HG03558 (cell line): ENCODE measurements around the gene TERB2.
"Not testable (repeated sequence)": the region's sequence is repeated elsewhere in the genome, so short reads cannot be mapped to it uniquely, and the experiment has no call there.

Experiments
- ATAC-seq: cut with Tn5 transposase; IDR thresholded peaks from one replicate; pipeline ENCODE4 v1.9.1; 2021; ENCODE audit warnings: moderate number of reproducible peaks; ENCODE audit not compliant: unreplicated experiment; ENCODE audit errors: extremely low read depth

Gene TERB2

DNA sequence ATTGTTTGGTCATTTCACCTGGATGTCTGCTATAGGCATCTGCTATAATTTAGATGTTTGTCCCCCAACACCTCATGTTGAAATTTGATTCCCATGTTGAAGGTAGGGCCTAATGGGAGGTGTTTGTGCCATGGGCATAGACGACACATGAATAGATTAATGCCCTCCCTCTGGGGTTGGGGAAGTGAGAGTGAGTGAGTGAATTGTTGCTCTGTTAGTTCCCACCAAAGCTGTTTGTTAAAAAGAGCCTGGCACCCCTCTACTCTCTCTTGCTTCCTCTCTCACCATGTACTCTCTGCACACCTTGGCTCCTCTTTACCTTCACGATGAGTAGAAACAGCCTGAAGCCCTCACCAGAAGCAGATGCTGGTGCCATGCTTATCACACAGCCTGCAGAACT is 42.6 kb downstream of the TERB2 start:
- ATAC-seq = no peak

DNA sequence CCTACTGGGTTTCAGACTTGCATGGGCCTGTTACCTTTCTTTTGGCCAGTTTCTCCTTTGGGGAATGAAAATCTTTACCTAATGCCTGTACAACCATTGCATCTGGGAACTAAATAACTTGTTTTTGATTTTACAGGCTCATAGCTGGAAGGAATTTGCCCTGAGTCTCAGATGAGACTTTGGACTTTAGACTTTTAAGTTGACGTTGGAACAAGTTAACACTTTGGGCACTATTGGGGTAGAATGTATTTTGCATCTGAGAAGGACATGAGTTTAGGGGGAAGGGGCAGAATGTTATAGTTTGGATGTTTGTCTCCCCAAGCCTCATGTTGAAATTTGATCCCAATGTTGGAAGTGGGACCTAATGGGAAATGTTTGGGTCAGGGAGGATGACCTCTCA is 44.7 kb downstream of the TERB2 start:
- not testable (repeated sequence) for ATAC-seq

DNA sequence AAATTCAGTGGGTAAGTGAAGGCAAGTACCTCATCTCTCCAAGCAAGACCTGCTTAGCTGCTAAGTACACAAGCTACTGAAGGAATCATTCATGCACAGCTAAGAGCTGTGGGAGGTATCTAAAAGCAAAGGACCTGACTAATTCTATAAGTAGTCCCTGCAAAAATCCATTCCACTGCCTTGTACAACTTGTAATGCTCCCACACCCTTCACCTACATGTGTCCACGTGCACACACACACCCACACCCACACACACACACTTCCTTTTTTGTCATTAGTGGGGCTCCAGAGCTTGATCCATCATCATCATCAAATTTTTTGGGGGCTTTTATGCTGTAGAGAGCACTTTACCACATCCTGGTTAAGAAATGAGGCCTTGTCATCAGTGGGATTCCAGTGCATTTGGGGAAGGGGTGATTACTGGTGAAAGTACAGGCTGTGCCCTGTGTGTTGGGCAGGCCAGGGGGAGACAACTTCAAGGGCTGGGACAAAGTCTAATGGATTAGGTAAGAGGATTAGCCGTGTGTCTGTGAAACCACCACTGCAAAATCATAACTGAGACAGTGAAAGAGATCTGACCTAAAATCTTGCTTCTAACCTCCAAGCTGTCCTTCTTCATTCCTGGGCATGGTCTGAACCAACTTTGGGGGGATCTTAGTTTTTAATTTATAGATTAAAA is 47.4 kb downstream of the TERB2 start:
- not testable (repeated sequence) for ATAC-seq

DNA sequence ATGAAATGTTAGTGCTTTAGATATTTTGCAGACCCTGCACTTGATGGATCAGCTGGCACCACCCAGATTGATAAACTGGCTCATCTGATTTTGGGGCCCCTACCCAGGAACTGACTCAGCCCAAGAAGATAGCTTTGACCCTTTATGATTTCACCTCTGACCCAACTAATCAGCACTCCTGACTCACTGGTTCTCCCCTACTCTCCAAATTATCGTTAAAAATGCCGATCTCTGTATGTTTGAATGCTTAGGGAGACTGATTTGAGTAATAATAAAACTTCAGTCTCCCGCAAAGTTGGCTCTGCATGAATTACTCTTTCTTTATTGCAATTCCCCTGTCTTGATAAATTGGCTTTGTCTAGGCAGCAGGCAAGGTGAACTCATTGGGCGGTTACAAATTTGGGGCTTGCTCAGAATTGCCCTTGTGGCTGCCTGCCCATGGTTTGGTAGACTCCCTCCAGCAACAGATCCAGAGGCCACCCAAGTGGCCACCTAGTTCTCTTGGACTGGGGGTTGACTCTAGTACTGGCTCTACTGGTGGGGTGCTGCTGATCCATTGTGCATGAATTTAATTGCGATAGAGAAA is 48.2 kb downstream of the TERB2 start:
- not testable (repeated sequence) for ATAC-seq

DNA sequence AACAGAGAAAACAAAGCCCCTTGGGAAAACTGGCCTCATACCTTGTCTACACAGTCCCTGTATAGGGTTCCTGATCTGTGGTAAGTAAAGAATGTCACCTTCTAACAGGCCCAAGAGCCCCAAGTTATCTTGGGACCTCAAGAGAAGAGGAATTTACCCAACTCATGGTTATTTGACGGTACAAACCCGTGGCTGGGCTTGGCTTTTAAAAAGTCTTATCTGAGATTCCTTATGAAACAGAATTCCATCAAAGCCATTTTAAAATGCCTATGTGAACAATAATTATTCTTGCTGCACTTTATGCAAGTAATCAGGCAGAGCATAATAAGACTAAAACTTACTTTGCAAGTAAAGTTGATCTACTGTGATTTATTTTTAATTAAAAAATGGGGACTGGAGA is 52.6 kb downstream of the TERB2 start:
- ATAC-seq = no peak

DNA sequence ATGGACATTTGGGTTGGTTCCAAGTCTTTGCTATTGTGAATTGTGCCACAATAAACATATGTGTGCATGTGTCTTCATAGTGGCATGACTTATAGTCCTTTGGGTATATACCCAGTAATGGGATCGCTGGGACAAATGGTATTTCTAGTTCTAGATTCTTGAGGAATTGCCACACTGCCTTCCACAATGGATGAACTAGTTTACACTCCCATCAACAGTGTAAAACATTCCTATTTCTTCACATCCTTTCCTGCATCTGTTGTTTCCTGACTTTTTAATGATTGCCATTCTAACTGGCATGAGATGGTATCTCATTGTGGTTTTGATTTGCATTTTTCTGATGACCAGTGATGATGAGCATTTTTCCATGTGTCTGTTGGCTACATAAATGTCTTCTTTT is 58.6 kb downstream of the TERB2 start:
- not testable (repeated sequence) for ATAC-seq

DNA sequence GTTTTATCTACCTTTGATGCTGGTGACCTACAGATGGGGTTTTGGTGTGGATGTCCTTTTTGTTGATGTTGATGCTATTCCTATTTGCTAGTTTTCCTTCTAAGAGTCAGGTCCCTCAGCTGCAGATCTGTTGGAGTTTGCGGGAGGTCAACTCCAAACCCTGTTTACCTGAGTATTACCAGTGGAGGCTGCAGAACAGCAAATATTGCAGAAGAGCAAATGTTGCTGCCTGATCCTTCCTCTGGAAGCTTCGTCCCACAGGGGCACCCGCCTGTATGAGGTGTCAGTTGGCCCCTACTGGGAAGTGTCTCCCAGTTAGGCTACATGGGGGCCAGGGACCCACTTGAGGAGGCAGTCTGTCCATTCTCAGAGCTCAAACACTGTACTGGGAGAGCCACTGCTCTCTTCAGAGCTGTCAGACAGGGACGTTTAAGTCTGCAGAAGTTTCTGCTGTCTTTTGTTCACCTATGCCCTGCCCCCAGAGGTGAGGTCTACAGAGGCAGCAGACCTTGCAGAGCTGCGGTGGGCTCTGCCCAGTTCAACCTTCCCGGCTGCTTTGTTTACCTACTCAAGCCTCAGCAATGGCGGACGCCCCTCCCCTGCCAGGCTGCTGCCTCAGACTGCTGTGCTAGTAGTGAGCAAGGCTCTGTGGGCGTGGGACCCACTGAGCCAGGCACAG is 63.9 kb downstream of the TERB2 start:
- ATAC-seq = not testable (repeated sequence)

DNA sequence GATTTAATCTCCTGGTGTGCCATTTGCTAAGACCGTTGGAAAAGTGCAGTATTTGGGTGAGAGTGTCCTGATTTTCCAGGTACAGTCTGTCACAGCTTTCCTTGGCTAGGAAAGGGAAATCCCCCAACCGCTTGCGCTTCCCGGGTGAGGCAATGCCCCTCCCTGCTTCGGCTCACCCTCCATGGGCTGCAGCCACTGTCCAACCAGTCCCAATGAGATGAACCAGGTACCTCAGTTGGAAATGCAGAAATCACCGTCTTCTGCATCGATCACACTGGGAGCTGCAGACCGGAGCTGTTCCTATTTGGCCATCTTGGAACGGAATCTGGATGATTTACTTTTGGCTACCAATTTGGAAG is 64.4 kb downstream of the TERB2 start:
- not testable (repeated sequence) for ATAC-seq

DNA sequence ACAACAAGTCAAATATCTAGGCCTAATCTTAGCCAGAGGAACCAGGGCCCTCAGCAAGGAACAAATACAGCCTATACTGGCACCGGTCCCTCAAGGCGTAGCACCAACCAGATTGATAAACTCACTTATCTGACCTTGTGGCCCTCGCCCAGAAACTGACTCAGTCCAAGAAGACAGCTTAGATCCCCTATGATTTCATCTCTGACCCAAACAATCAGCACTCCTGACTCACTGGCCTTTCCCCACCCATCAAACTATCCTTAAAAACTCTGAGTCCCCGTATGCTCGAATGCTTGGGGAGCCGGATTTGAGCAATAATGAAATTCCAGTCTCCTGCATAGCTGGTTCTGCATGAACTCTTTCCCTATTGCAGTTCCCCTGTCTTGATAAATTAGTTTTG is 64.9 kb downstream of the TERB2 start:
- ATAC-seq = no peak

DNA sequence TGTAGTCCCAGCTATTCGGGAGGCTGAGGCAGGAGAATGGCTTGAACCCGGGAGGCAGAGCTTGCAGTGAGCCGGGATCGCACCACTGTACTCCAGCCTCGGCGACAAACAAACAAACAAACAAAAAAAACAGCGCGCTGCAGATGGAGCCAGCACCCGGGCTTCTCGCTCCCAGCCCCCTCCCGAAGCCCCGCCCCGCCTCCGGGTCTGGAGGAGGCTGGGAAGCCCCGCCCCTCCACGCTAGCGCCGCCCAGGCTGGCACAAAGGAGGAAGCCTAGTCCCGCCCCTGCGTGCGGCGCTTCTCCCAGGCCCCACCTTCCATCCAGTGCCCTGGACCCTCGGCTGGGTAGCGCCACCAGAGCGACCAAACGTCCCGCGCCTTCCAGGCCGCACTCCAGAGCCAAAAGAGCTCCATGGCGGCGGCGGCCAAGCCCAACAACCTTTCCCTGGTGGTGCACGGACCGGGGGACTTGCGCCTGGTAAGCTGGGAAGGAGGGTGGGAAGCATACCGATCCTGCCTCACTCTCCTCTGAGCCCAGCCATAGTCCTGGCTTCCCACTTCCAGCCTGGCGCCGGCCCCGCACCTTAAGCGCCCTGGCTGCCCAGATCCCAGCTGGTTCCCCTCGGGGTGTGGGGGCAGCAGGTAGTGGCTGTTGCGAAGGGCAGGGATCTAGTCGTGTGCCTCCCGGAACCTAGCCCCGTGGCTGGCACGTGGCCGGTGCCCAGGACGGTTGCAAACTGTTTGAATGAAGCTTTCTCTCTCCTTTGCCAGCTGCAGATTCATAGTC is 66.6 kb downstream of the TERB2 start, which contains the start of gene SORD:
Gene SORD, plus strand, starts transcription at position 325 of the 788 bp plus-strand sequence. Its CDS starts 89 bp downstream, at position 414.
- peak; percentile 88 for ATAC-seq

DNA sequence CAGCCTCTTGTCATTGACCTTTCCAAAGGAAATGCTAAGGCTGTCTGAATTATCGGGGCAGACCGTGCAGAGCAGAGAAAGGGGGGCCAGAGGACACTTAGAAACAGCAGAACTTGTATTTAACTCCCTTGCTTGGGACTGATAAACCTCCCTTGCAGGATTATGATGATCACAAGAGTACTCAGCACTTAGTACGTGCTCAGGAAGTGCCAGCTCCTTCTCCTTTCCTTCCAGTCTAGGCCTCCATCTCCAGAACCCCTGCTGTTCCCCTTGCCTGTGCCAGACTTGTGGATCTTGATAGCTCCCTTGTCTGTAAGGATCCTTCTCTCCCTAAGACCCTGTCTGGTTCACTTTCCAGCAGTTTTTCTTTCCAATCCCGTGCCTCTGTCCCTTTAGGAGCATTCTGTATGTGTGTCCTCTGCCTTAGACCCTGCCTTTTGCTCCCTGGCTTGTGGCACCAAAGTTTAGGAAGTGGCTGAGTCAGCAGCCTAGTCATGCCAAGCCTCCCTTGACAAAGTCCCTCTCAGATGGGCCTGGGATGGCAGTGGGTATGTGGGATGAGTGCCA is 67.3 kb downstream of the TERB2 start:
- no peak for ATAC-seq

DNA sequence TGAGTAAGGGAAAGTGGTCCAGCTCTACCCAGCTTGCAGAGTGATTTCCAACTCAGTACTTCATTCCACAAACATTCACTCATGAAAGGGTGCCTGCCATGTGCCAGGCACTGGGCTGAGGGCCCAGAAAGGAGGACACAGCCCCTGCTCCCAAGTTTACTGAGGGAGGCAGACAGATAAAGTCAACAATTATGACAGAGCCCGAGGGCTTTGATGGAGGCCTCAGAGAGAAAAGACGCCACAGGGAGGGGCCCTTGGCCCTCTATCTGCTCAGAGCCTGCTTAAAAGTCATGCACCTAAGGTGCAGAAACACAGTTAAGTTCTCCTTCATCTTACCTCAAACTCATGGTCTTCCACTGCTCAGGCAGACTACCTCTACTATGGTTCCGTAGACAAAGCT is 68.2 kb downstream of the TERB2 start:
- not testable (repeated sequence) for ATAC-seq

DNA sequence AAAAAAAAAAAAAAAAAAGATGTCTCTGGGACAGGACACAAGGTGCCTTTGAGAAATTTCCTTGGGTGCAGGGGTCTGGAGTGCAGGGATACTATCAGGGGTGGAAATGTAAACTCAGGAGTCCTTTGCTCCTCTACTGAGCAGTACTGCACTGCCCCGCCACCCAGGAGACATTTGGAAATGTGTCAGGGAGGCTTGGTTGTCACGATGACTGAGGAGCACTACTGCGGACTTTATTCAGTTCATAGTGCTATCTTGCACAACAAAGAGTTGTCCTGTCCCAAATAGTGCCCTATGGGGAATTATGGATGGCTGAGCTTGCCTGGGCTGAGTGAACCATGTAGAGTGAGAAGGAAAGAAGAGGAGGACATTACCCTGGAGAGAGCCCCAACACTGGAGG is 69.1 kb downstream of the TERB2 start:
- not testable (repeated sequence) for ATAC-seq

DNA sequence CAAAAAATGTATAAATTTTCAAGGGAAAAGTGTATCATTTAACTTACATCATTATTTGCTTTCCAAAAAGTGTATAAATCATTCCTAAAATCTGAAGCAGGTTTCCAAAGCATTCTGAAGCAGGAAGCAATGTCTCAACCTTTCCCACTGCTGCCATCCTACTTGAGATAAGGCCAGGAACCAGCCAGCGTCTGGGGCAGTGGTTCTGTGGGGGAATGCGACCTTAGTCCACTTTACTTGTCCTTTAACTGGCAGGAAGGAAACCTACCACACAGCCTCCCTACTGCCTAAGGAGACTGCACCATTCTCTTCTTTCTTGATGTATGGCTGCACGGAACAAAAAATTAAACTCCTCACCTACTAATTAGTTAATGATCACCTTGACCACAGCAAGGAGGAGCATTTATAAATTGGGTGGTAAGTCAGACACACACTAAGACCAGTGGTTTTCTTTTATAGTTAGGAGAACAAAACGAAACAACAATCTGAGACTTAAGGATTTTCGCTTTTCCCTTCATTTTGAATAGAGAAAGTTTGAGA is 70.2 kb downstream of the TERB2 start:
- ATAC-seq = no peak

DNA sequence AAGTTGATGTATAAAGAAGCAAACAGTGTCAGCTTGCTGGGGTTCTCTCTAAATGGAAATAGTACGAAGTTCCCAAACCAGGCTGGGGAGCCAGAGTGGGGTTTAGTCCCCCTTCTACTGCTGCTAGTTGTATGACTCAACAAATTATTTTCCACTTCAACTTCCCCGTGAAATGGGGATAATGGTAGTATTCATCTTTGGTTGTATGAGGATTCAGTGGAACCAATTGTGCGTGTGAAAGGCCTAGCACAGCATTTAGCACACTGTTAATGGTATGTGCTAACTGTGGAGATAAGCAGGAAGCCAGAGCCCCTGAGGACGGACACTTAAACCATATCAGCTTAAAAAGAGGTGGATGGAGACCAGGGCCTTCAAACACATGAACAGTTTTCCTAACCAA is 70.7 kb downstream of the TERB2 start:
- no peak for ATAC-seq
